ENCODE measurements around the gene ARF5. TPM values are rescaled to one million over a fixed set of nuclear protein-coding genes. Genes with fewer than 3 reads are reported as not detected.
"Not testable (repeated sequence)": the region's sequence is repeated elsewhere in the genome, so short reads cannot be mapped to it uniquely, and the experiment has no call there.

The ARF5 gene
- total RNA-seq = 100 to 1,000 TPM in 4 of 7 donors, 10 to 100 TPM in 3; 79.5 to 173 (median 104) TPM
- polyA plus RNA-seq = 100 to 1,000 TPM; 137 to 197 (median 158) TPM
- long read RNA-seq, donor 1, transcript ARF5-201 (6 exons, 1,103 nt) = major isoform, 80 of 114 reads
- long read RNA-seq, donor 1, partial matches to known transcripts = 29 of 114 reads
- long read RNA-seq, donor 1, other reads (novel, unspliced or antisense) = 0 of 114 reads
- long read RNA-seq, donor 2, transcript ARF5-201 (6 exons, 1,103 nt) = major isoform, 84 of 192 reads
- long read RNA-seq, donor 2, partial matches to known transcripts = 104 of 192 reads
- long read RNA-seq, donor 2, other reads (novel, unspliced or antisense) = 0 of 192 reads

GRCh38 chr7:127588019-127588696 lies at the start of gene ARF5:
TSS of gene ARF5 (plus strand) at chr7:127588411. CDS start at chr7:127588499, 88 bp downstream.
- intact Hi-C loops (cut with DNase I; ENCODE audit: low total_unique reads) = loop anchor here (5.0 to 10.0 kb wide), 3 partner anchors 64 to 617 kb away; partner anchors contain the start of genes SND1 and ZNF800
- Histone ChIP-seq H3K4me3 (peak within 1 kb of the TSS; percentile 73 to 99 (median 90)), H3K27ac (peak within 1 kb of the TSS; percentile 77 to 97 (median 88)), H3K36me3 (peaks cover 4 to 41% (median 18%) of the 10 kb centered on the region in 6 donors), H3K9me3 (no peaks in the 10 kb centered on the region), H3K27me3 (replicated peaks in 1 of 7) (no peaks in the 10 kb centered on the region), H3K4me1 (peaks cover 27 to 71% (median 50%) of the 10 kb centered on the region in 6 donors)
- peak; percentile 82 to 84 (median 83) for TF ChIP-seq POLR2AphosphoS5 (IDR thresholded peaks at IDR 0.05)
- TF ChIP-seq POLR2A (IDR thresholded peaks at IDR 0.05) = peak in 2 of 3 donors; percentile 24 to 62
- TF ChIP-seq, protein P1, sequence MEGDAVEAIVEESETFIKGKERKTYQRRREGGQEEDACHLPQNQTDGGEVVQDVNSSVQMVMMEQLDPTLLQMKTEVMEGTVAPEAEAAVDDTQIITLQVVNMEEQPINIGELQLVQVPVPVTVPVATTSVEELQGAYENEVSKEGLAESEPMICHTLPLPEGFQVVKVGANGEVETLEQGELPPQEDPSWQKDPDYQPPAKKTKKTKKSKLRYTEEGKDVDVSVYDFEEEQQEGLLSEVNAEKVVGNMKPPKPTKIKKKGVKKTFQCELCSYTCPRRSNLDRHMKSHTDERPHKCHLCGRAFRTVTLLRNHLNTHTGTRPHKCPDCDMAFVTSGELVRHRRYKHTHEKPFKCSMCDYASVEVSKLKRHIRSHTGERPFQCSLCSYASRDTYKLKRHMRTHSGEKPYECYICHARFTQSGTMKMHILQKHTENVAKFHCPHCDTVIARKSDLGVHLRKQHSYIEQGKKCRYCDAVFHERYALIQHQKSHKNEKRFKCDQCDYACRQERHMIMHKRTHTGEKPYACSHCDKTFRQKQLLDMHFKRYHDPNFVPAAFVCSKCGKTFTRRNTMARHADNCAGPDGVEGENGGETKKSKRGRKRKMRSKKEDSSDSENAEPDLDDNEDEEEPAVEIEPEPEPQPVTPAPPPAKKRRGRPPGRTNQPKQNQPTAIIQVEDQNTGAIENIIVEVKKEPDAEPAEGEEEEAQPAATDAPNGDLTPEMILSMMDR (IDR thresholded peaks at IDR 0.05 in 8 of 11, conservative IDR thresholded peaks at IDR 0.05 in 3 of 11) = no peak
- peak; percentile 98 for DNase-seq
- WGBS, 5 donors = 0 to 1% (median 1%) methylated on average over 9 to 77 of the region's 77 CpGs

GRCh38 chr7:127539116-127539515 lies 49.1 kb upstream of the ARF5 start:
- TF ChIP-seq POLR2A (IDR thresholded peaks at IDR 0.05) = no peak
- TF ChIP-seq, protein P1 (IDR thresholded peaks at IDR 0.05 in 8 of 11, conservative IDR thresholded peaks at IDR 0.05 in 3 of 11) = no peak
- Histone ChIP-seq H3K27me3 (replicated peaks in 1 of 7) (peaks cover 0 to 55% (median 19%) of the 10 kb centered on the region in 7 donors), H3K4me1 (no peaks in the 10 kb centered on the region), H3K27ac (no peak overlapping the region), H3K36me3 (no peaks in the 10 kb centered on the region), H3K9me3 (no peaks in the 10 kb centered on the region), H3K4me3 (no peak overlapping the region)
- intact Hi-C loops (cut with DNase I; ENCODE audit: low total_unique reads) = no loop called here
- WGBS, 5 donors = 87 to 91% (median 89%) methylated on average over 9 of the region's 9 CpGs
- DNase-seq = no peak

GRCh38 chr7:127540461-127540860 lies 47.8 kb upstream of the ARF5 start:
- DNase-seq; H3K4me1 ChIP-seq; H3K4me3 ChIP-seq; H3K27ac ChIP-seq; H3K36me3 ChIP-seq; intact Hi-C loops (cut with DNase I; ENCODE audit: low total_unique reads); H3K9me3 ChIP-seq: not testable (repeated sequence)
- 79 to 90% (median 84%) methylated on average over 7 to 10 of the region's 10 CpGs for WGBS, 5 donors
- H3K27me3 ChIP-seq (replicated peaks in 1 of 7) = peaks cover 0 to 44% (median 19%) of the 10 kb centered on the region in 7 donors

DNA sequence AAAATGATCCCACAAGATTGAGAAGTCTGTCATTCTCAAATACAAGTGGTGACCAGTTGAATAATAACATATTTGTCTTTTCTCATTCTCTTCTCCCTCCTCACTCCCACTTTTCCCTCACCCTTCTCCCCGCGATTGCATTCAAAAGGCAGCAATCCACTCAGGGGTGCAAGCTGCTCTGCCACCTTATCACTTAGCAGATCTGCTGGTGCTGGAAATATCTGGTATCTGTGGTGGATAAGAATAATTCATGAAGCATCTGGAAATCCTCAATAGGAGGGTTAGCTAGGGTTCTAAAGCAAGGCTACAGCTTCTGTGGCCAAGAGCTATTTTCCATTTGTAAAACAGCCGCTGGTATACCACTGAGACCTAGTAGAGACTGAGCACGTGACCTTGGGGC lies 46.7 kb upstream of the ARF5 start:
- Histone ChIP-seq H3K4me3 (no peak overlapping the region), H3K36me3 (no peaks in the 10 kb centered on the region), H3K4me1 (no peaks in the 10 kb centered on the region), H3K9me3 (peaks cover 0 to 19% (median 12%) of the 10 kb centered on the region in 8 donors), H3K27me3 (replicated peaks in 1 of 7) (peaks cover 0 to 33% (median 11%) of the 10 kb centered on the region in 7 donors), H3K27ac (no peak overlapping the region)
- no peak for DNase-seq
- TF ChIP-seq, protein P1 (IDR thresholded peaks at IDR 0.05 in 8 of 11, conservative IDR thresholded peaks at IDR 0.05 in 3 of 11) = no peak
- TF ChIP-seq POLR2AphosphoS5 (IDR thresholded peaks at IDR 0.05) (no peak), POLR2A (IDR thresholded peaks at IDR 0.05) (no peak)
- intact Hi-C loops (cut with DNase I; ENCODE audit: low total_unique reads) = no loop called here
- WGBS, 5 donors = 73 to 91% (median 82%) methylated on average over 4 of the region's 4 CpGs
